NOMO-1 treated with DMSO at 0.1 percent for 48 hours (cell line): ENCODE data around the gene GPANK1.

Source experiments
- DNase-seq: peaks from one replicate; lab custom pipeline; 2025; ENCODE audit not compliant: unreplicated experiment; lab: John Stamatoyannopoulos, UW

The GPANK1 gene

DNA sequence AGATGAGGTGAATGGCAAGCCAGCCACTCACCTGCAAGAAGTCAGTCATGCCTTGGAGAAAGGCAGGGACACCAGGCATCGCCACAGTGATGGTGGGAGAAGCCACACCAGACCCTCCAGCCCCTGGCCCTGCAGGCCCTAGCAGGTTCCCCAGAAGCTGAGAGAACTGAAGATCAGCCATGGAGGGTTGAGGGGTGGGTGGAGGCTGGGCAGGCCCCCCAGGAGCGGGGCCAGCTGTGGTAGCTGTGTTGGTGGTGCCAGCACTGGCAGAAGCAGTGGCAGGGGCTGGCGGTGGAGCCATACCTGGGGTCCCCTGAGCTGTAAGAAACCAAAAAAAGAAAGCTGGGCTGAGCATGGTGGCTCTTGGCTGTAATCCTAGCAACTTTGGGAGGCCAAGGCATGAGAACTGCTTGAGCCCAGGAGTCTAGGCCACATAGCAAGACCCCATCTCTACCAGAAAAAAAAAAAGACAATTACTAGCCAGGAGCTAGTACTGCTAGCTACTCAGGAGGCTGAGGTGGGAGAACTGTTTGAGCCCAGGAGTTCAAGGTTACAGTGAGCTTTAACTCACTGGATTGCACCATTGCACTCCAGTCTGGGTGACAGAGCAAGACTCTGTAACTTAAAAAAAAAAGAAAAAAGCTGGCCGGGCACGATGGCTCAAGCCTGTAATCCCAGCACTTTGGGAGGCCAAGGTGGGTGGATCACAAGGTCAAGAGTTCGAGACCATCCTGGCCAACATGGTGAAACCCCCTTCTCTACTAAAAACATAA lies 21.8 kb downstream of the GPANK1 start:
- no peak for DNase-seq

- DNase-seq: no peak
Measured at GRCh38 chr6:31641370-31641769, 23.4 kb downstream of the GPANK1 start.

DNA sequence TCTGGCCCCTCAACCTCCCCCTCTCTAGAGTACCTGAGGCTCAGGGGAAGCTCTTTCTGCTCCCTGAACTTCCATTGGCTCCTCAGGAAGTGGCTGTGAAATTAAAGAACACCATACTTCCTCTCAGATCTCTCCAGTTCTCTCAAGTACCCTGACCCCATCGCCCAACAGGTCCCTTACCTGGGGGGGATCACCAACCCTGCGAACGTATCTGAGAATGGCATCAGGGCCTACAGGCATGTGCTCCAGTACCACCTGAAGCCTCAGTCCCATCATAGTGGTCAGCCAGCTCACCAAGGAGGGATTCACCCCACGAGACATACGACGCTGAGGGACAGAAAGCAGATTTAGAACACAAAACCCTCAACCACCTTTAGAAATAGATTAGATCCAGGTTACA lies 24.2 kb downstream of the GPANK1 start:
- DNase-seq: no peak

DNA sequence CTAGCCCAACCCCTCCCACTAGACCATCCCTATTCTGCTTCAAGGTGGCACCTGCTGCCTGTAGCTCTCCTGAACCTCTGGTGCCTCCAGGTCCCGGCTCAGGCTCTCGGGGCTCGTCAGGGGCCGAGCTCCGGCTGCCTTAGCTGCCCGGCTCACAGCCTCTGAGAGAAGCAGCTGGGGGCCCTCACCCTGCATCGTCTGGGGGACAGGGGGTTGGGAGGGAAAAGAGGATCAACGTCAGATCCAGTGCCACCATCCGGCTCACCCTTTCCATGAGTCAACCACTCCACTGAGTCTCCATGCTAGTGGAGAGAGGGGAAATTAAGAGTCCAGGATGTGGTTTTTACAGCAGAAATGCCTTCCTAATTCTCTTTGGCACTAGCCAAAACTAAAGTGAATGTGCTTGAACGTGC lies 25.3 kb downstream of the GPANK1 start:
- no peak for DNase-seq

- DNase-seq: no peak
Measured at GRCh38 chr6:31639043-31639442, 25.8 kb downstream of the GPANK1 start.

- no peak for DNase-seq
Measured at GRCh38 chr6:31636698-31637596, 27.9 kb downstream of the GPANK1 start.

DNA sequence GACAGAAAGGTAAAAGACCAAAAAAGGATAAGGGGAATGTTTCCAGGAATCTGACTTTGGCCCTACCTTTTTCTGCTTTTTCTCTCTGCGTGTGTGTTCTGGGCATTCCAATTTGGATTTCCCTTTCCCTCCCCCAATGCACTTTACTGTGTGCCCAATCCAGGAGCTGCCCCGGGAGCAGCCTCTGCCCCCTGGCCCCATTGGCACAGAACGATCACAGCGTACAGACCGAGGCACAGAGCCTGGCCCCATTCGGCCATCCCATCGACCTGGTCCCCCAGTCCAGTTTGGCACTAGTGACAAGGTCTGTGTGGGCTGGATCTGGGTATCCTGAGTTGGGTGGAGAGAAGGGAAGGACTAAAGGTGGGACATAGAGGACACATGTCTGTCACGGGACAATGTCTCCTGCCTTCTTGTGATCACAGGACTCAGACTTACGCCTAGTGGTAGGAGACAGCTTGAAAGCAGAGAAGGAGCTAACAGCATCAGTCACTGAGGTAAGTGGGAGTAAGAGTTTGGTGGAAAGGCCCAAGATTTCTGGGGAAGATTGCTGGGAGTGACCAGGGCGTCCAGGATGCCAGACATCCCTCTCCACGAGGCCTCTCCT lies 29.7 kb downstream of the GPANK1 start:
- no peak for DNase-seq

DNA sequence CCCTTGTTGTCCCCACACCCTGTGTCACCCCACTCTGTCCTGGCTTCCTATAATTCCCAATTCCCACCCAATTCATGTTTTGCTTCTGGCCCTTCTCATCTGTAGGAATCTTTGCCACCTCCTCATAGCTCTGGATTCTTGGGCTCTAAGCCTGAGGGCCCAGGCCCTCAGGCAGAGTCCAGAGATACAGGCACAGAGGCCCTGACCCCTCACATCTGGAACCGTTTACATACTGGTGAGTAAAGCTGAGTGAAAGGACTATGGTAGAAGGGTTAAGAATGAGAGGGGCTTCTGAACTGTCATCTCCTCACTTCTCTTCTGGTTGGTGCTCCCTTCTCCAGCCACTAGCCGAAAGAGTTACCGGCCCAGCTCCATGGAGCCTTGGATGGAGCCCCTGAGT lies 30.7 kb downstream of the GPANK1 start:
- DNase-seq: no peak

DNA sequence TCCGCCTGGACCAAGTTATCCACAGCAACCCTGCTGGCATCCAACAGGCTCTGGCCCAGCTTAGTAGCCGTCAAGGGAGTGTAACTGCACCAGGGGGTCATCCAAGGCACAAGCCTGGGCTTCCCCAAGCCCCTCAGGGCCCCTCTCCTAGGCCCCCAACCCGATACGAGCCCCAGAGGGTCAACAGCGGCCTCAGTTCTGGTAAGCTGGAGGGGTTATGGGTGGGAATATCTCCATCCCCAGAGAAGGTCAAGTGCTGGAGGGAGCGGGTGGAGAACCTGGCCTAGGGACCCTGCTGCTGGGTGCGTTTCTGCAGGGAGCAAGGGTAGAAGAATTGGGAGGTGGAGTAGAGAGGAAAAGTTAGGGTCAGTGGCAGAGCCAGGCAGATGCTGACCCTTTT lies 31.4 kb downstream of the GPANK1 start:
- DNase-seq: no peak

GRCh38 chr6:31632279-31632946 lies 32.4 kb downstream of the GPANK1 start:
- no peak for DNase-seq

DNA sequence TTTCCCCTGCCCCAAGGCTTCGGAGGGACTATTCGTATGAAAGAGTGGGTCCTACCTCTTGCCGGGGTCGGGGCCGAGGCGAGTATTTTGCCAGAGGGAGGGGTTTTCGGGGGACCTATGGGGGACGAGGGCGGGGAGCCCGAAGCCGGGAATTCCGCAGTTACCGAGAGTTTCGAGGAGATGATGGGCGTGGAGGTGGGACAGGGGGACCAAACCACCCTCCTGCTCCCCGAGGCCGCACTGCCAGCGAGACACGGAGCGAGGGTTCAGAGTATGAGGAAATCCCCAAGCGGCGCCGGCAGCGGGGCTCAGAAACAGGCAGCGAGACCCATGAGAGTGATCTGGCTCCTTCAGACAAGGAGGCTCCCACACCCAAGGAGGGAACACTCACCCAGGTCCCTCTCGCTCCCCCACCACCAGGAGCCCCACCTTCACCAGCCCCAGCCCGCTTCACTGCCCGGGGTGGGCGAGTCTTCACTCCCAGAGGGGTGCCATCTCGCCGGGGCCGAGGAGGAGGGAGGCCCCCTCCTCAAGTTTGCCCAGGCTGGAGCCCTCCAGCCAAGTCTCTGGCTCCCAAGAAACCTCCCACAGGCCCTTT lies 33.0 kb downstream of the GPANK1 start:
- no peak for DNase-seq

DNA sequence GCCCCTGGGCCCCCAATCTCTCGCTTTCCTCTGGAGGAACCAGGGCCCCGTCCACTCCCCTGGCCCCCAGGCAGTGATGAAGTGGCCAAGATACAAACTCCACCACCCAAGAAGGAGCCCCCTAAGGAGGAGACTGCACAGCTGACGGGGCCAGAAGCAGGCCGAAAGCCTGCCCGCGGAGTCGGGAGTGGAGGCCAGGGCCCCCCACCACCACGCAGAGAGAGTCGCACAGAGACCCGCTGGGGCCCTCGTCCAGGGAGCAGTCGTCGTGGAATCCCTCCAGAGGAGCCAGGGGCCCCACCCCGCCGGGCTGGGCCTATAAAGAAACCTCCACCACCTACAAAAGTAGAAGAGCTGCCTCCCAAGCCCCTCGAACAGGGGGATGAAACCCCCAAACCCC lies 33.6 kb downstream of the GPANK1 start:
- no peak for DNase-seq

GRCh38 chr6:31630177-31630934 lies 34.4 kb downstream of the GPANK1 start:
- no peak for DNase-seq

DNA sequence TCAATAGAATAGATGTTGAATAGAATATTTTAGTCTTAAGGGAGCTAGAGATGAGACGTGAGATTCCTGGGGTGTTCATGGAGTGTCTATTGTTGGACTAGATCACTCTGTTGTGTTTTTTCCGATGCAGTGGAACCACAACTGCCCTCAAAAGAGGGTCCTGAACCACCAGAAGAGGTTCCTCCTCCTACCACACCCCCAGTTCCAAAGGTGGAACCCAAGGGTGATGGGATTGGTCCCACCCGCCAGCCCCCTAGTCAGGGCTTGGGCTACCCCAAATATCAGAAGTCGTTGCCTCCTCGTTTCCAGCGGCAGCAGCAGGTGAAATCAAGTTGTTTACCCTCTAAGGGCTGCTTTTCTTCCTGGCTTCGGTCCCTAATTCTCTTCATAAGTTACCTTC lies 35.8 kb downstream of the GPANK1 start:
- no peak for DNase-seq

GRCh38 chr6:31627690-31628287 lies 37.0 kb downstream of the GPANK1 start:
- no peak for DNase-seq

DNA sequence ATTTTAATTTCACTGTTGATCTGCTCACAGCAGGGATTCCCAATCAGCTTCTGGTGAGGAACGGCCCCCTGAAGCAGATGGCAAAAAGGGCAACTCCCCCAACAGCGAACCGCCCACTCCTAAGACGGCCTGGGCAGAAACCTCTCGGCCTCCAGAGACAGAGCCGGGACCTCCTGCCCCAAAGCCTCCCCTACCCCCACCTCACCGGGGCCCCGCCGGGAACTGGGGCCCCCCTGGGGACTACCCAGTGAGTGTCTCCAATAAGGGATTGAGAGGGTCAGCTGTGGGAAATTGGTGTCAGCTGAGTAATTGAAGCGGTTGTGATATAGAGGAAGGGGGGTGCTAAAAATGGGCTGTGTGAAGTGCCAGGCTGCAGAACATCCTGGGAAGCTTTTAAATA lies 37.8 kb downstream of the GPANK1 start:
- no peak for DNase-seq

DNA sequence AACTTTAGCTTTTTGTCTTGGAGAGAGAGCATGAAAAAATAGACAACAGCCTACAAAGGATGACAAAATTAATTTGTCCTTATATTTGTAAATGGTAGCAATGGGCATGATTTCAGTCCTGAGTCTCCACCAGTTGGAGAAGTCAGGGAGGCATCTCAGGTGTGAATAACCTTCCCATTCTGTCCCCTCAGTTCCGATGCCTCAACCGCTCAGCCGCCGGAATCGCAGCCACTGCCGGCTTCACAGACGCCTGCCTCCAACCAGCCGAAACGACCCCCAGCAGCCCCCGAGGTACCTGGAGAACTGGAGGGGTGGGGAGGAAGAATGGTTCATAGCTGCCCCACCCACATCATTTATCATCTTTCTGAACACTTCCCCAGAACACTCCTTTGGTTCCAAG lies 40.7 kb downstream of the GPANK1 start:
- no peak for DNase-seq

DNA sequence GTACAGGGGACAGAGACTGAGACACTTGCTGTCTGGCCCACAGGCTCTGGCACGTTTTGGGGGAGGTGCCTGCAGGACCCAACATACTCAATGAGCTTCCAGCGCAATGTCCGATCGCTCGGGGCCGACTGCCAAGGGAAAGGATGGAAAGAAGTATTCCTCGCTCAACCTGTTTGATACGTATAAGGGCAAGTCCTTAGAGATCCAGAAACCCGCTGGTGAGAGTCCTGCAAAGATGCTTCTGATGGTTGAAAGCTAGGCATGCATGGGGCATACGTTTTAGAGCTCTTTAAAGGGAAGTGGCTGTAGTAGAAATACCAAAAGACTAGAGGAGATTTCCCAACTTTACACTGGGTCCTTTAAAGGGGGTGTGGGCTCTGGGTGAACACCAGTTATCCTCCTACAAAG lies 42.1 kb downstream of the GPANK1 start:
- peak; percentile 38 for DNase-seq

GRCh38 chr6:31621991-31622390 lies 42.8 kb downstream of the GPANK1 start:
- no peak for DNase-seq
